ENCODE measurements around the gene SETD2.

The SETD2 gene

DNA sequence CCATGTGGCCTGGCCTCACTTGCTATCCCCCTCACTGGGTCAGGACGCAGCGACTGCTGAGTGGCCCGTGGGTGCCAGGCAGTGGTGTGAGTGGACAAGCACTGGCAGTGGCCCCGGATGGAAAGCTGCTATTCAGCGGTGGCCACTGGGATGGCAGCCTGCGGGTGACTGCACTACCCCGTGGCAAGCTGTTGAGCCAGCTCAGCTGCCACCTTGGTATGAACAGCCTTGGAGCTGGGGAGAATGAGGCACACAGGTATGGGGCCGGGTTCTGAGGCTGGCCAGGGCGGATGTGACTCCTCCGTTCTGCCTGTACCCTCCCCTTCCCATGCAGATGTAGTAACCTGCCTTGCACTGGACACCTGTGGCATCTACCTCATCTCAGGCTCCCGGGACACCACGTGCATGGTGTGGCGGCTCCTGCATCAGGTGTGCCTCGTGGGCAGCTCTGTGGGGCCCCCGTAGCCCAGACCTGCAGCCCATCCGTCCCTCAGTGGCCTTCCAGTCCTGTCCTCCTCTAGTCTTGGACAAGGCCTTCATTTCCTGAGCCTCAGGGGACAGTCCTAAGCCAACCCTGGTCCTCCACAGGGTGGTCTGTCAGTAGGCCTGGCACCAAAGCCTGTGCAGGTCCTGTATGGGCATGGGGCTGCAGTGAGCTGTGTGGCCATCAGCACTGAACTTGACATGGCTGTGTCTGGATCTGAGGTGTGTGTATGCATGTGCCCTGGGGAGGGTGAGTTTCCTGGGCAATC lies 156.3 kb downstream of the SETD2 start:
- Histone ChIP-seq H3K4me1 (ENCODE audit: control insufficient read depth, low read depth, low read length) (peaks cover 11% of the 10 kb centered on the region), H3K27me3 (ENCODE audit: control insufficient read depth, insufficient read depth, low read length) (no peaks in the 10 kb centered on the region), H3K9me3 (ENCODE audit: control insufficient read depth, low read depth, low read length) (no peaks in the 10 kb centered on the region), H3K27ac (ENCODE audit: low read length) (no peak overlapping the region), H3K36me3 (ENCODE audit: control insufficient read depth, low read depth, low read length) (peaks cover 5% of the 10 kb centered on the region), H3K4me3 (ENCODE audit: low read length) (no peak overlapping the region), H3K9ac (ENCODE audit: low read length) (no peak overlapping the region)

DNA sequence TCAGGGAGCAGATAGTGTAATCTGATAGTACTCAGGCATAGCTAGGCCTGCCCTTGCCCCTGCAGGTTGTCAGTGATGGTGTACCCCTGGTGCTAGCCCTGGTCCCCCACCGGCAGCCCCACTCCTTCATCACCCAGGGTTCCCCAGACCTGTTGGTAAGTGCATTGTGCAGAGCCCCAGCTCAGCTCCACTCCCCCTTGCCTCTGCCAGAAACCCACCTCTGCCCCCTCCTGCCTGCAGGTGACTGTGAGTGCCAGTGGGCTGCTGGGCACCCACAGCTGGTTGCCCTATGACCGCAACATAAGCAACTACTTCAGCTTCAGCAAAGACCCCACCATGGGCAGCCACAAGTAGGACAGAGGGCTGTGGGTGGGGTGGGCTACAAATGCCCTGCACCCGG lies 156.9 kb downstream of the SETD2 start:
- H3K36me3 ChIP-seq (ENCODE audit: control insufficient read depth, low read depth, low read length) = peaks cover 5% of the 10 kb centered on the region
- no peak overlapping the region for H3K9ac ChIP-seq (ENCODE audit: low read length)
- H3K27me3 ChIP-seq (ENCODE audit: control insufficient read depth, insufficient read depth, low read length) = no peaks in the 10 kb centered on the region
- H3K9me3 ChIP-seq (ENCODE audit: control insufficient read depth, low read depth, low read length) = no peaks in the 10 kb centered on the region
- H3K4me3 ChIP-seq (ENCODE audit: low read length) = no peak overlapping the region
- peaks cover 11% of the 10 kb centered on the region for H3K4me1 ChIP-seq (ENCODE audit: control insufficient read depth, low read depth, low read length)
- no peak overlapping the region for H3K27ac ChIP-seq (ENCODE audit: low read length)

DNA sequence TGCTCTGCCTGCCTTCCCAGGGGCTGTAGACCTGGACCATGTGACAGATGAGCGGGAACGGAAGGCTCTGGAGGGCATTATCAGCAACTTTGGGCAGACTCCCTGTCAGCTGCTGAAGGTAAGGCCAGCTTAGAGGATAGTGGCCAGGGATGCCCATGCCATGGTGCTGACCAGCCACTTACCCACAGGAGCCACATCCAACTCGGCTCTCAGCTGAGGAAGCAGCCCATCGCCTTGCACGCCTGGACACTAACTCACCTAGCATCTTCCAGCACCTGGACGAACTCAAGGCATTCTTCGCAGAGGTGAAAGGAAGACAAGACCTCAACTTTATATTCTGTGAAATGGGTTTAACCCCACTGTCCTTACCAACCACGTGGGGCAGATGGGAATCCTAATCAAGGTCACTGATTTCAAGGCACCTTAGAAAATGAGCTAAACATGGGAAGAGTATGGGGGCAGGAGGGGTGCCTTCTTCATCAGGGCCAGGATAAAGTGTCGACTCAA lies 157.7 kb downstream of the SETD2 start:
- H3K9ac ChIP-seq (ENCODE audit: low read length) = no peak overlapping the region
- no peaks in the 10 kb centered on the region for H3K27me3 ChIP-seq (ENCODE audit: control insufficient read depth, insufficient read depth, low read length)
- H3K4me1 ChIP-seq (ENCODE audit: control insufficient read depth, low read depth, low read length) = peaks cover 11% of the 10 kb centered on the region
- no peaks in the 10 kb centered on the region for H3K9me3 ChIP-seq (ENCODE audit: control insufficient read depth, low read depth, low read length)
- no peak overlapping the region for H3K27ac ChIP-seq (ENCODE audit: low read length)
- peaks cover 5% of the 10 kb centered on the region for H3K36me3 ChIP-seq (ENCODE audit: control insufficient read depth, low read depth, low read length)
- H3K4me3 ChIP-seq (ENCODE audit: low read length) = no peak overlapping the region

DNA sequence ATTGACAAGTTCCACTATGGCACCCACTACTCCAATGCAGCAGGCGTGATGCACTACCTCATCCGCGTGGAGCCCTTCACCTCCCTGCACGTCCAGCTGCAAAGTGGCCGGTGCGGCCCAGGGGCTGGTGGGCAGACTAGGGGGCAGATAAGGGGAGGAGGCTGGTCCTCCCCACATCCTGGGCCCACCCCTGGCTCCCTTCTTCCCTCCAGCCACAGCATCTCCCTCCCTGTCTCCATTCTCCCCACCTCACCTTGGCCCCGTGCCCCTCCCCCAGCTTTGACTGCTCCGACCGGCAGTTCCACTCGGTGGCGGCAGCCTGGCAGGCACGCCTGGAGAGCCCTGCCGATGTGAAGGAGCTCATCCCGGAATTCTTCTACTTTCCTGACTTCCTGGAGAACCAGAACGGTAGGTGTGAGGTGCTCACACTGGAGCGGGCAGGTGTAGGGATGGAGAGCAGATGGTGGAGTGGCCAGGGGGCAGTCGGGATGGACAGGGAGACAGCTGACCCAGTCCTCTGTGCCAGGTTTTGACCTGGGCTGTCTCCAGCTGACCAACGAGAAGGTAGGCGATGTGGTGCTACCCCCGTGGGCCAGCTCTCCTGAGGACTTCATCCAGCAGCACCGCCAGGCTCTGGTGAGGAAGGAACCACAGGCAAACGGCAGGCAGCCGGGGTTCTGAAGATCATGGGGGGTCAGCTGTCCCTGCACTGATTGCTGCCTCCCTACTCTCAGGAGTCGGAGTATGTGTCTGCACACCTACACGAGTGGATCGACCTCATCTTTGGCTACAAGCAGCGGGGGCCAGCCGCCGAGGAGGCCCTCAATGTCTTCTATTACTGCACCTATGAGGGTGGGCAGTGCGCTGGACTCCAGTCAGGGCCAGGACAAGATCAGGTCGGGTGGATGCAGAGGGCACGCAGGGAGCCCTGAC lies 158.4 kb downstream of the SETD2 start:
- Histone ChIP-seq H3K9ac (ENCODE audit: low read length) (no peak overlapping the region), H3K27me3 (ENCODE audit: control insufficient read depth, insufficient read depth, low read length) (no peaks in the 10 kb centered on the region), H3K9me3 (ENCODE audit: control insufficient read depth, low read depth, low read length) (no peaks in the 10 kb centered on the region), H3K36me3 (ENCODE audit: control insufficient read depth, low read depth, low read length) (peaks cover 6% of the 10 kb centered on the region), H3K27ac (ENCODE audit: low read length) (no peak overlapping the region), H3K4me1 (ENCODE audit: control insufficient read depth, low read depth, low read length) (peaks cover 11% of the 10 kb centered on the region), H3K4me3 (ENCODE audit: low read length) (no peak overlapping the region)

DNA sequence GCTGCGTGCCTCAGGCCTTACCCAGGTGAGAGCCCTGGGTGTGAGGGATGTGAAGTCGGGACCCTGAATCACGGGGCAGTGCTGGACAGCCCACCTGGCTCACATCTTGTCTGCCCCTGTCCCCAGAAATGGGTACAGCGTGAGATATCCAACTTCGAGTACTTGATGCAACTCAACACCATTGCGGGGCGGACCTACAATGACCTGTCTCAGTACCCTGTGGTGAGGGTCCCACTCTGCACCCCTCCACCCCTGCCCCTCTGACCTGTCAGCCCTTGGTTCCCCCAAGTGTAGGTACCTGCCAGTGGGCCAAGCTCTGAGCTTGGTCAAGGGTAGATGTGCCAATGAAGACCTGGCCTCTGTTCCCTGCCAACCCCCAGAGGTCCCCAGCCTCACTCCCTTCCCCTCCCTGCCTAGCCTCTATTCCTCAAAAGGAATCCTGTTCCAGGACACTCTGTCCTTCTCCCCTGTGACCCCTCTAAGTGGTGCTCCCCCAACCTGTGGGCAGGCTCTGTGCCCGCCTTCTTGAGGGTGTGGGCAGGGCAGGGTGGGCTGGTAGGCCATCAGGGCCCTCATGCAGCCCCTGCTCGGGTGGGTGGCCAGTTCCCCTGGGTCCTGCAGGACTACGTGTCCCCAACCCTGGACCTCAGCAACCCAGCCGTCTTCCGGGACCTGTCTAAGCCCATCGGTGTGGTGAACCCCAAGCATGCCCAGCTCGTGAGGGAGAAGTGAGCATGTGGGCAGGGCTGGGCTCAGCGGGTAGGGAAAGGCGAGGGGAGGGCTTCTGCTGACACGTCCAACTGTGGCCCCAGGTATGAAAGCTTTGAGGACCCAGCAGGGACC lies 159.3 kb downstream of the SETD2 start:
- no peak overlapping the region for H3K9ac ChIP-seq (ENCODE audit: low read length)
- H3K4me3 ChIP-seq (ENCODE audit: low read length) = no peak overlapping the region
- no peaks in the 10 kb centered on the region for H3K9me3 ChIP-seq (ENCODE audit: control insufficient read depth, low read depth, low read length)
- H3K27ac ChIP-seq (ENCODE audit: low read length) = no peak overlapping the region
- H3K36me3 ChIP-seq (ENCODE audit: control insufficient read depth, low read depth, low read length) = peaks cover 9% of the 10 kb centered on the region
- H3K27me3 ChIP-seq (ENCODE audit: control insufficient read depth, insufficient read depth, low read length) = no peaks in the 10 kb centered on the region
- H3K4me1 ChIP-seq (ENCODE audit: control insufficient read depth, low read depth, low read length) = peaks cover 5% of the 10 kb centered on the region

DNA sequence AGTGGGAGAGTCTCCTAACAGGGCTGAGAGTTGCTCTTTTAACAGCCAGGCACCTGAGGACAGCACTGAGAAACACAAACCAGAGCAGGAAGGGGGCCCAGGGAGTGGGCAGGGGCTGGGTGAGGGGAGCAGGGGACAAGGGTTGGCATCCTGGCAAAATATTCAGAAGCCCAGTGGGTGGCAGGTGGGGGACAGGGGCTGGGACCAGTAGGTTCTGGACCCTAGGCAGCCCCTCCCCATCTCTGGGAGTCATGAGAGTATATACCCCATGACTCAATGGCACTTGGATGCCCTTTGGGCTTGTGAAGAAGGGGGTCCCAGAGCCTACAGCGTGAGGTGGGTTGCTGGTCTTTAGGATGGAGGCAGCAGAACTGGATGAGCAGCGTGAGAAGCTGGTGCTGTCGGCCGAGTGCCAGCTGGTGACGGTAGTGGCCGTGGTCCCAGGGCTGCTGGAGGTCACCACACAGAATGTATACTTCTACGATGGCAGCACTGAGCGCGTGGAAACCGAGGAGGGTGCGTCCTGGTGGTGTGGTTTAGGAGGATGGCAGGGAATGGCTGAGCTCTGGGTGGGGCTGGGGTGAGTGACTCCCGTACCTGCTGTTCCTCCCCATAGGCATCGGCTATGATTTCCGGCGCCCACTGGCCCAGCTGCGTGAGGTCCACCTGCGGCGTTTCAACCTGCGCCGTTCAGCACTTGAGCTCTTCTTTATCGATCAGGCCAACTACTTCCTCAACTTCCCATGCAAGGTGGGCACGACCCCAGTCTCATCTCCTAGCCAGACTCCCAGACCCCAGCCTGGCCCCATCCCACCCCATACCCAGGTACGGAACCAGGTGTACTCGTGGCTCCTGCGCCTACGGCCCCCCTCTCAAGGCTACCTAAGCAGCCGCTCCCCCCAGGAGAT lies 160.2 kb downstream of the SETD2 start:
- Histone ChIP-seq H3K9ac (ENCODE audit: low read length) (no peak overlapping the region), H3K9me3 (ENCODE audit: control insufficient read depth, low read depth, low read length) (no peaks in the 10 kb centered on the region), H3K4me1 (ENCODE audit: control insufficient read depth, low read depth, low read length) (peaks cover 4% of the 10 kb centered on the region), H3K36me3 (ENCODE audit: control insufficient read depth, low read depth, low read length) (peaks cover 9% of the 10 kb centered on the region), H3K27ac (ENCODE audit: low read length) (no peak overlapping the region), H3K27me3 (ENCODE audit: control insufficient read depth, insufficient read depth, low read length) (no peaks in the 10 kb centered on the region), H3K4me3 (ENCODE audit: low read length) (no peak overlapping the region)

DNA sequence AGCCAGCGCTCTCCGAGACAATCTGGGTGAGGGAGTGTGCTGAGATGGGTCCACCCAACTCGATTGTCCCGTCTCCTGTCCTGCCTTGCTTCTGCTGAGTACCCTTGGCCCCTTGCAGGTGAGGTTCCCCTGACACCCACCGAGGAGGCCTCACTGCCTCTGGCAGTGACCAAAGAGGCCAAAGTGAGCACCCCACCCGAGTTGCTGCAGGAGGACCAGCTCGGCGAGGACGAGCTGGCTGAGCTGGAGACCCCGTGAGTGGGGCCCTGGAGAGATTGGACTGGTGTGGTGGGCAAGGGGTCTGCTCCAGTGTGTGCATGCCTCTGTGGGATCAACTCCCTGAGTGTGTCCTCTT lies 160.9 kb downstream of the SETD2 start:
- Histone ChIP-seq H3K4me3 (ENCODE audit: low read length) (no peak overlapping the region), H3K9ac (ENCODE audit: low read length) (no peak overlapping the region), H3K27me3 (ENCODE audit: control insufficient read depth, insufficient read depth, low read length) (no peaks in the 10 kb centered on the region), H3K9me3 (ENCODE audit: control insufficient read depth, low read depth, low read length) (no peaks in the 10 kb centered on the region), H3K36me3 (ENCODE audit: control insufficient read depth, low read depth, low read length) (peaks cover 9% of the 10 kb centered on the region), H3K27ac (ENCODE audit: low read length) (no peak overlapping the region), H3K4me1 (ENCODE audit: control insufficient read depth, low read depth, low read length) (no peaks in the 10 kb centered on the region)

DNA sequence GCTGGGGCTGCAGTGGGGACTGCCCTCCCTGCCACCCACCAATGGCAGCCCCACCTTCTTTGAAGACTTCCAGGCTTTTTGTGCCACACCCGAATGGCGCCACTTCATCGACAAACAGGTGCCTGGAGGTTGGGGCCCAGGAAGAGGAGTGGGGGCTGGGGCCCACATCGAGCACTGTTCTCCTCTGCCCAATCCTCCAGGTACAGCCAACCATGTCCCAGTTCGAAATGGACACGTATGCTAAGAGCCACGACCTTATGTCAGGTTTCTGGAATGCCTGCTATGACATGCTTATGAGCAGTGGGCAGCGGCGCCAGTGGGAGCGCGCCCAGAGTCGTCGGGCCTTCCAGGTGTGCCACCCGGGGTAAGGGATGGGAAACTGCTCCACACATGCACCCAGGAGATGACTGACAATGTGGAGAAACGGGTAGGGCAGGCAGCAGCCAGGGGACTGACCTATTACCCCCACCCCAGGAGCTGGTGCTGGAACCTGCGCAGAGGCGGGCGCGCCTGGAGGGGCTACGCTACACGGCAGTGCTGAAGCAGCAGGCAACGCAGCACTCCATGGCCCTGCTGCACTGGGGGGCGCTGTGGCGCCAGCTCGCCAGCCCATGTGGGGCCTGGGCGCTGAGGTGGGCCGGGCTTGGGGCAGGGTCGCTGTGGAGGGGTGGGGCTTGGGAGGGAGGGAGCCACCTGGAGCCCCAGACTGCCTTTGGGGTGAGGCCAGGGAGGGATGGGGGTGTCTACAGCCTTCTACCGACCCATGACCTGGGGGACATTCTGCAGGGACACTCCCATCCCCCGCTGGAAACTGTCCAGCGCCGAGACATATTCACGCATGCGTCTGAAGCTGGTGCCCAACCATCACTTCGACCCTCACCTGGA lies 161.5 kb downstream of the SETD2 start:
- Histone ChIP-seq H3K27ac (ENCODE audit: low read length) (no peak overlapping the region), H3K4me3 (ENCODE audit: low read length) (no peak overlapping the region), H3K36me3 (ENCODE audit: control insufficient read depth, low read depth, low read length) (peaks cover 9% of the 10 kb centered on the region), H3K9ac (ENCODE audit: low read length) (no peak overlapping the region), H3K27me3 (ENCODE audit: control insufficient read depth, insufficient read depth, low read length) (no peaks in the 10 kb centered on the region), H3K9me3 (ENCODE audit: control insufficient read depth, low read depth, low read length) (no peaks in the 10 kb centered on the region), H3K4me1 (ENCODE audit: control insufficient read depth, low read depth, low read length) (no peaks in the 10 kb centered on the region)

DNA sequence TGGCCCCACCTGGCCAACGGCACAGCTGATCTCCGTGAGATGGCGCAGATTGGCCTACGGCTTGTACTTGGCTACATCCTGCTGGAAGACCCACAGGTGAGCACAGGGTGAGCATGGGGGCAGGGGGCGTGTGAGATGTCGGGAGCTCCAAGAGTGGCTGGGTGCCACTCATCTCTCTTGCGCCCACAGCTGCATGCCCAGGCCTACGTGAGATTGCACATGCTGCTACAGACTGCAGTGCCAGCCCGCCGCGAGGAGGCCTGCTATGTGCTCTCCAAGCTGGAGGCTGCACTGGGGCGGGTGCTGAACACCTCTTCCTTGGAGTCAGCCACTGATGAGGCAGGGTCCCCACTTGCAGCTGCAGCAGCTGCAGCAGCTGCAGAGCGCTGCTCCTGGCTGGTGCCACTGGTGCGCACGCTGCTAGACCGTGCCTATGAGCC lies 162.2 kb downstream of the SETD2 start:
- no peaks in the 10 kb centered on the region for H3K4me1 ChIP-seq (ENCODE audit: control insufficient read depth, low read depth, low read length)
- peaks cover 9% of the 10 kb centered on the region for H3K36me3 ChIP-seq (ENCODE audit: control insufficient read depth, low read depth, low read length)
- no peaks in the 10 kb centered on the region for H3K27me3 ChIP-seq (ENCODE audit: control insufficient read depth, insufficient read depth, low read length)
- no peak overlapping the region for H3K27ac ChIP-seq (ENCODE audit: low read length)
- no peak overlapping the region for H3K9ac ChIP-seq (ENCODE audit: low read length)
- H3K4me3 ChIP-seq (ENCODE audit: low read length) = no peak overlapping the region
- H3K9me3 ChIP-seq (ENCODE audit: control insufficient read depth, low read depth, low read length) = no peaks in the 10 kb centered on the region

Measured in iPS-18a (cell line).